Middle frontal gyrus (tissue), 1 donor: ENCODE measurements around the gene IL17RA.
"Not testable (repeated sequence)": the region's sequence is repeated elsewhere in the genome, so short reads cannot be mapped to it uniquely, and the experiment has no call there.

Experiments
- DNase-seq: peaks from one replicate; pipeline ENCODE4 v3.0.0-alpha.2; 2015; ENCODE audit warnings: low spot score; ENCODE audit errors: extremely low spot score

The IL17RA gene

DNA sequence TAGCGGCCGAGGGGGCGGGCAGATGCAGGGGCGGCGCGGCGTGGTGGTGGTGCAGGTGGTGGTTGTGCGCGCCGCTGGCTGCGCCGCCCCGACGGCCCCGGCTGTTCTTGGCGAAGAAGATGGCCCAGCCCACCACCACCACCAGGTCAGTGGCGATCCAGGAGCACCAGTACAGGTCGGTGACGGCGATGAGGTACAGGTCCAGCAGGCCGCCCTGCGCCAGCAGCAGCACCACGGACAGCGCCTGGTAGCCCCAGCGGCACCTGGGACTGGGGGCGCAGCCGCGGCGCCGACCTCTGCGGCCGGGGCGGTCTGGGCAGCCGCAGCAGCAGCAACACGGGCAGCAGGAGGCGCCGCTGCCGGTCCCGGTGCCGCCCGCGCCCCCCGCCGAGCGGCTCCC is 35.5 kb downstream of the IL17RA start:
- no peak for DNase-seq

DNA sequence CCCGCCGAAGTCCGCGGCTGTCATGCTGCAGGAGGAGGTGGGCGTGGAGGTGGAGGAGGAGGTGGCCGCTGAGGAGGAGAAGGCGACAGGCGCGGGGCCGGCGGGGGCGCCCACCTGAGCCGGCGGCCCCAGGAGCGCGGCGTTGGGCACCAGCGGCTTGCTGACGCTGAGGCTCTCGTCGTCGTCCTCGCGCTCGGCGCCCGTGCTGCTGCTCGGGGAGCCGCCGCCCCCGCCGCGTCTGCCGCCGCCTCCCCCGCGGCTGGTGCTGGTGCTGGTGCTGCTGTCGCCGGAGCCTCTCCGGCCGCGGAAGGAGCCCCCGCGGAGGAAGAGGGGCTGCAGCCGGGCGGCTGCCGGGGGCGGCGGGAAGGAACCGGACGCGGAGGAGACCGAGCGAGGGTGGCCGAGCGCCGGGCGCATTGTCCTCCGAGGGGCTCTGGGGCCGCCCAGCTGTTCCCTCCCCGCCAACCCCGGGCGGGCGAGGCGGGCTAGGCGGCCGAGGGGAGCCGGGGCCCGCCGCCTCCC is 36.0 kb downstream of the IL17RA start:
- no peak for DNase-seq

DNA sequence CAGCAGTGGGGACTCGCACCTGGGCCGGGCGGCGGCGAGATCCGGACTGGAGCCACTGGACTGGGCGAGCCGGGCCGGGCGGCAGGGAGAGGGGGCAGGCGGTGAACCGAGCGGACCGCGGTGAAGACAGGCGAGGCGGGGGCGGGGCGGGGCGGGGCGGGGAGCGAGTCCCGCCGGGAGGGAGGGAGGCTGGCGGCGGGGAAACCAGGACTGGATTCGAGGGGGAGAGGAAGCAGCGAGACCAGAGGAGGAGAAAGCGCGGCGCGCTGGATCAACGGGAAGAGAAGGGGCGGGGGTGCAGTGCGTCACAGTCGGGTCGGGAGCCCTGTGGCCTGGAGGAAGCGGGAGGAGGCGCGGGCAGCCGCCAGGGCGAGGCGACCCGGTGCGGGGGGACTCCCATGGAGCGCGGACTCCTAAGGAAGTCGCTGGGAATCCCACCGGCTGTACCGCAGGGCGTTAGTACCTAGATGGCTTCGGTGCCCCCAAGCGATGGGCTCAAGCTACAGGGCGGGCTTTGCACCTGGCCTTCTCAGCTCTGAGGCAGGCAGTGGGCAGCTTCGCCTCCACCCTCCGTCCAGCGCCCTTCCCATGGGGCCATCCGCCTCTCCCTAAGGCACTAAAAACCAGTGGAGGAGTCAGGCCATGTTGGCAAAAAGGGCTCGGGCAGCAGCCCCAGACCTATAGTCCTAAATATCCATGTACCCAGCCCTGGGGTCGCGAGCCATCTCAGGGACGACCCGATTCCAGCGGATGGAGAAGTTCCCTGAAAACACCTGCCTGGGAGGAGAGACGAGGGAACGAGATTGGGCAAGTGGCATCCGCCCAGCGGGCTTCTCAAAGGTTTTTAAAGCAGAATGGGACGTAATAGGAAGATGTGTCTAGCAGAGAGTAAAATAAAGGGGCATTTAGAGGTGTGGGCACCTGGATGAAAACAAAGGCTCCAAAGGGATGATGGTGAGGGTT is 36.7 kb downstream of the IL17RA start, which contains the start of gene TMEM121B:
TMEM121B (minus strand) TSS at position 128 of the 963 bp plus-strand sequence. CDS start 233 bp downstream, outside the sequence.
- no peak for DNase-seq

DNA sequence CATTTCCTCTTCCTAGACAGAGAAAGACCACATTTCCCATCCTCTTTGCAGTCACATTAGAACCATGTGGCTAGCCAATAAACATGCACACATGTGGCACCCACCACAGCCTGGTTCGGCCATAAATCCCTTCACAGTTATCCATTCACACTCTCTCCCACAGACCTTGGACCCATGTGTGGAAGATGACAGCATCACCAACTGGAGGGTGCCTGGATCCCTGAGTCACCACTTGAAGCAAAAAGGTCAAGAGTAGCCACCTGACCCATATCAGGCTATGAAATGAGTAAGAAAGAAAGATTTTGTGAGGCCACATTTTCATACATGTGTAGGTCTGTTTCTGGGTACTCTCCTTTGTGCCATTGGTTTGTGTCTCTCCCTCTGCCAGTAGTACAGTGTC is 45.4 kb downstream of the IL17RA start:
- no peak for DNase-seq

DNA sequence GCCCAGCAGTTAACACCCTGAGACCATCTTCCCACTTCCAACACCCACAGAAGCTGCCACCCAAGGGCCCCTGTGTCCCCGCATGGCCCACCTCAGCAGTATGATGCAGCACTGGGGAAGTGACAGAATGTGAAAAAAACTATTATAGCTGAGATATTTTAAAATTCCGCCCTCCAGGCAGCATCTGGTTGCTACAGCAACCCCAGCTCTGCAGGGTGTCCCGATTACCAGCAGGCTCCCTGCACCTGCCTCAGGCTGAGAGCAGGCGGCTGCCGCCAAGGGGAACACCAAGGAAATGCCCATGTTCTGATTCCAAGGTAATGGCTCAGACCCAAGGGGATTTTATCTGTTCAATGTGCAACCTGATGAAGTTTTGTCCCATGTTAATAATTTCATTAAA is 46.9 kb downstream of the IL17RA start:
- peak; percentile 35 for DNase-seq

DNA sequence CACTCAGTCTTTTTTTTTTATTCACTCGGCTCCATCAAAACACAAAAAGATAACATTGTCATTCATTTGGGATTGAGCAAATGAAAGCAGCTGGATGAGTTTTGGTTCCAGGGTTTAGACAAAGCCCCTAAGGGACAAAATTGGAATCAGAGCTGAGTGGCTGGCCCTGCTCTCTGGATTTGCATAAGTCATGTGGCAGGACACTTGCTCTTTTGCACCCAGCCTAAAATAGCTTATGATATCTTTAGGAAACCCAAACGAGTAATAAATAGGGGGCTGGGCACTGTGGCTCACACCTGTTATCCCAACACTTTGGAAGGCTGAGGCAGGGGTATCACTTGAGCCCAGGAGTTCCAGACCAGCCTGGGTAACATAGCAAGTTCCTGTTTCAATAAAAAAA is 47.3 kb downstream of the IL17RA start:
- DNase-seq = no peak

DNA sequence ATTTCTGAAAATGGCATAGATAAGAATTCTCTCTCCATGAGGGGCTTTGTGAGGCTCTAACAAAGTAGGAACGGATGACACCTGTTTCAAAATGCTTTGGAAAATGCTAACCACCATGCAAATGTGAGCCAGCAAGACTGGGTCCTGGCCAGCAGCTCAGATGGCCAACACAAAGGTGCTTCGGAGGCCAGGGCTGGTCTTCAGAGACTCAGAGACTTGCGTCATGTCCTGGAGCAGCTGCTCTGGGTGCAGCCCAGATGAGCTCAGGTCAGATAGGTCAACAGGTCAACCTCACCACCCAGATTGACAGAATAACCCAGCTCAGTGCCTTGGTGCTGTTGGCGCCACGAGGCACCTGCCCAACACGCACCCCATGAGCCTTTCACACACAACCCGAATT is 48.3 kb downstream of the IL17RA start:
- DNase-seq = no peak

DNA sequence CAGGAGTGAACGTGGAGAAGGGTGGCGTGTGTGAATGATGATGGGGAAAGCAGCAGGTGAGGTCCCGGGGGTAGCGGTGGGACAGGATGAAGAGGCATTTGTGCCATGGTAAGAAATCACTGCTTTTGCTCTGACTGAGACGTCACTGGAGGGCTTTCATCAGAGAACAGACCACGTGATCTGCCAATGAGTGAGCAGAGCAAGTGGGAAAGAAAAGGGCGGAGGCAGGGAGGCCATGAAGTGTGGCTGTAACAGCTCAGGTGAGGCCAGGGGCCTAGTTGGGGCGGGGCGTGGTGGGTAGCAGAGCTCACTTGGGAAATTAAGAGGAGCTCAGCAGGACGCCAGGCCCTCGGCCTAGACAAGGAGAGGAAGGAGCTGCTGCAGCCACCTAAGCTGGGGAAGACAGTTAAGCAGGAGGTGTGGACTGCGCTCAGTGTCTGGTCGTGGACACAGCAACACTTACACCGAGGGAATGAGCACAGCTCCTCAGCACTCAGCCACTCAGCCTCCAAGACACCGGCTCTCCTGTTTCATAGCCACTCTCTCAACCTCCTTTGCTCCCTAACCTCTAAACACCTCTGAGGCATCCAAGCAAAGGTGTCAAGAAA is 50.5 kb downstream of the IL17RA start:
- no peak for DNase-seq

DNA sequence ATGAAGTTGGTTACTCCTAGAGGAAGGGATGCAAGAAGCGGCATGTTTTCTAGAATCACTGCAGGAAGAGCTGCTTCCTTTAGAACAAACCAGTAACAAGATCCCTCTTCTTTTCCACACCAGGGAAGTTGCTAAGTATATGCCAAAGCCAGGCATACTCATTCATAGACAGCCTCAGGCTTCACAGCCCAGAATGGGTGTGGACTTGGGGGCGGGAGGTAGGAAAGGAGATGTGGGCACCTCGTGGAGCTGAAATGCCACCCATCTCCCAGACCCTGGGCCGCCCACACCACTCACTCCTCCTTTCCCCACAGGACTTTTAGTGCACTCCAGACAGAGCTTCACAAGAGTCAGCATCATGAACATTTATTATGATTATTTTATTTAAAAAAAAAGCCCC is 52.4 kb downstream of the IL17RA start:
- DNase-seq = no peak

DNA sequence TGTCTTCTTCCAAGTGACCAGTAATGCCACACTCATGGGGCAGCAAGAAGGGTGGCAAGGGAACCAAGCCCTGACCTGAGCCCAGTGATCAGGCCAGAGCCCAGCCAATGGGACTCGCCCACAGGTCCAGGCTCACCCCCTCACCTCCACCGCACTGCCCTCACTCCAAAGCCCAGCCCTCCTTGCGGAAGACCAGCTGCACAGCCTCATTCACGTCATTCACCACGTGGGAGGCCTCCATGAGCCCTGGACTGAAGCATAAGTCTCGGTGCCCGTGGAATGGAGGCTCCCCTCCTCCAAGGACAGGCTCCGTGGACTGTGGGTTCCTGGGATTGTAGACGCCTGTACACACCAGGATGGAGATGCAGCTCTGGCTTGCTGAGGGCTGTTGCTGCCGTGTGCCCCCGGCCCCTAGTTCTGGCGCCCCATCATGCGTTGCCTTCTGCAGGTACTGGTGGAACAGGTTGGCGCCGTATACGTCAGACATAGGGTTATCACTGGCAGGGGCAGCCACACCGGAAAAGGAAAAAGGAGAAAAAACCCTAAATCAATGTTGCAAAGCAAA is 53.1 kb downstream of the IL17RA start:
- DNase-seq = no peak

DNA sequence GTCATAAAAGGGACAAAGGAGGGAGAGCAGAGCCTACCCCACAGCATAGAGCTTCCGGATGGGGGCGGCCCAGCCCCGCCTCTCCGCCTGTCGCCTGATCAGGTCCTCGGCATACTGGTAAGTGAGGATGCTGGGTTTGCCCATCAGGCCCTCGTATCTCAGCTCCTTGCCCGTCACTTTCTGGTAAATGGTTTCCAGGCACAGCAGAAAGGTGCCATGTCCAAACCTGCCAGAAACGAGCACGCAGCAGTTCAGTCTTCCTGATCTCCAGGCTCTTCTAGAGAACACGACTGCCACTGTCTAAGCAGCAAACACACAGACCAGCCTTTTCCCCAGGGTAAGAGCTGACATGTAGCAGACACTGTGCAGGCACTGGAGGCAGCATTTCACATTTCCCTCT is 53.7 kb downstream of the IL17RA start:
- DNase-seq = no peak

DNA sequence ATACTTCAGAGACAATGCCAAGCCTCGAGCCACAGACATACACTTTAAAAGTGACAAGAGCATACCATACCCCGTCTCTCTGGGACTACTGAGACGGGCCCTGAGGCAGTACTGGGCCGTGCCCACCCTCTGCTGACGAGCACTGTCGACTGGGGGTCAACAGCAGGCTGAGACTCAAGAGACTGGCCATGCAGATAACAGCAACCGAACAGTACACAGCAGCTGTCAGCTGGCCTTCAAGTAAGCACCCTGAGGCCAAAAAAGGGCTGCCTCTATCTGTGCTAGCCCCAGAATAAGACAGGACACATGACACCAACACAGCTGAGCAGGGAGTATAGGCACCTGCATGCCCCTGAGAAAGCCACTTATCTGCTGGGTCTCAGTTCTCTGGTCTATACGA is 55.2 kb downstream of the IL17RA start:
- DNase-seq = no peak

DNA sequence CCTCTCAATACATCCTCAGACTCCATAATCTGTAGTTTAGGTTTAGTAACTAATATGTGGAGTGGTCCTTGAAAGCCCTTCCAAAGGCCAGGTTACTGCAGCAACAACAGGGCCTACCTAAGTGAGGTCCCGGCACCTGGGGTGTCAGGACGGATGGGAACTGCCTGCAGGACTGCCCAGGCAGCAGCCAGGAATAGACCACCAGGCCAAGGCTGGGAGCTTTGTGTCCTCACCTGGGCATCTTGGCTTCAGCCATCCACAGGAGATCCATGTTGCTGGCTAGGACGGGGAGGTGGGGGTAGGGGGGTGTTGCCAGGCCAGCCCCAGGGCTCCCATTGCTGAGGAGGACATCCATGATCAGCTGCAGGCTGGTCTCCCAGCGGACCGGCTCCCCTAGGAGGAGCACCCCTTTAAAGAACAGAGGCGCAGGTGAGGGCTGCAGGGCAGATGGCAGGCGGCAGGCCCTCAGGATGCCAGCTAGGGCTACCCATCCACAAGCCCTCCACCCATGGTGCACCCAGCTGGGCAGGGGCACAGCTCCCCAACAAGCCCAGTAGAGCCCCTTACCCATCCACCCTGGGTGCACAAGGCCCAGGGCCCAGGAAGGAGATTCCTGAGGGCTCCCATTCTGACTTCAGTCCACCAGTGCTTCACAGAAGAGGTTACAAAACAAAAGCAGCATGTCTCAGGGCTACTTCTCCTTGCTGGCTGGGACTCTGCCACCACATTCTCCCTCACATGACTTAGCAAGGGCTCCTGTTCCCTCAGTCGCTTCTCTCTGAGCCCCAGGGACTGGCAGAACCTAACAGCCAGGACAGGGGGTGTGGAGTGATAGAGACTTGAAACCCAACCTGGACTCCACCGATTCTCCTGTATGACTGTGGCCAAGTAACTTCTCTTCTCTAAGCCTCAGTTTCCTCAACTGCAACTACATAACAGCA is 56.3 kb downstream of the IL17RA start:
- no peak for DNase-seq

DNA sequence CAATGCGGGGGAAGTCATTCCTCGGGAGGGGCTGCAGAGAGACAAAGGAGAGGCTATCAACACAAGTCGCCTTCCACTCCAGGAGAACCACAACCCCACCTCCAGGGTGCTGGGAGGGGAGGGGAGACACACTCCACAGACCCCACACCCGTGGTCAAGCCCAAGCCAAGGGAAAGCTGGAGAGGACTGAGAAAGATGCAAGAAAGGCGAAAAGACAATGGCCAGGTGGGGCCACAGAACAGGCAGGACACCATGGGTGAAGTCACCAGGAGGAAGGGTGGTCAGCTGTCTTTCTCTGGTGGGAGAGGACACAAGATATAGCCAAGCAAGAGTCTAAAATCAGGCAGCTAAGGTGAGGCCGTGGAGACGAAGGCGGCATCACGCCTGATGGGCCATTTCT is 58.3 kb downstream of the IL17RA start:
- no peak for DNase-seq

DNA sequence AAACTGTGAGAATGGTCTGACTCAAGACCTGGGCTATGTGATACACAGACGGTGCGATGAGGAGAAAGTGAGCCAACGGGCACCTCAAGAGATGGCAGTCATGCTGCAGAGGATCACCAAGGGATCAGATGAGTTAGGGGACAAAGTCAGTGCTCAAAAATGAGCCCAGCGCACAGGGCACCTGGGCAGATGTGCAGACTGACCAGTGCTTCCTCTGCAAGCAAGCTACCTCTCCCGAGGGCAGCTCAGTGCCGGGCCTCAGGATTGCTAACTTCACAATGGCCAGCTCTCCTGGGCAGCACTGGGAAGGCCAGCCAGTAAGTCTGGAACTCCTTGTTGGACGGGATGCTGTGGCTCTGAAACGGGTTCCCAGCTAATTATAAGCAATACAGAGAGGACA is 59.0 kb downstream of the IL17RA start:
- DNase-seq = no peak

DNA sequence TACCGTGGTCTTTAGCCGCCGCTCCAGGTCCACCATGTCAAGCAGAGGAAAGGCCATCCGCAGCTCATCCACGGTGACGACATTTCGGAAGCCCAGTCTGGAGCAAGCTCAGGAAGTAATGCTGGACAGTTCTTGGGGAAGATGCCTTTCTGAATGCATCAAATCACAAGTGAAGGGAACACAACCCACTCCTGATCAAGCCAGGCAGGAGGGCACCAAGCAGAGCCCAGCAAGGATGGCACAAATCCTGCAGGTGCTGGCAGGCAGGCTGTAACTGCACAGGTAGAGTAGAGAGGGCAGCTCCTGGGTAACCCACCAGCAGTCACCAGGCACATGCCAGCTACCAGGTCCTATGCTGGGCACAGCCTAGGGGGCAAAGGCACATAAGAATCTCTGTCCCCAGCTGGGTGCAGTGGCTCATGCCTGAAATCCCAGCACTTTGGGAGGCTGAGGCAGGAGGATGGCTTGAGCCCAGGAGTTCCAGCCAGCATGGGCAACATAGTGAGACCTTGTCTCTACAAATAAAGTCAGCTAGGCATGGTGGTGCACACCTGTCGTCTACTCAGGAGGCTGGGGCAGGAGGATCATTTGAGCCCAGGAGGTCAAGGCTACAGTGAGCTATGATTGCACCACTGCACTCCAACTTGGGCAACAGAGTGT is 60.4 kb downstream of the IL17RA start:
- DNase-seq = no peak

DNA sequence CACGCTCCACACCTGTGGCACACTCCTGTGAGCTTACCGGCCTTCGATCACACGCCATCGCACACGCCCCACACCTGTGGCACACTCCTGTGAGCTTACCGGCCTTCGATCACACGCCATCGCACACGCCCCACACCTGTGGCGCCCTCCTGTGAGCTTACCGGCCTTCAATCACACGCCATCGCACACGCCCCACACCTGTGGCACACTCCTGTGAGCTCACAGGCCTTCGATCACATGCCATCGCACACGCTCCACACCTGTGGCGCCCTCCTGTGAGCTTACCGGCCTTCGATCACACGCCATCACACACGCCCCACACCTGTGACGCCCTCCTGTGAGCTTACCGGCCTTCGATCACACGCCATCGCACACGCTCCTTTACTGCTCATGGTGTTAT is 62.7 kb downstream of the IL17RA start:
- DNase-seq = not testable (repeated sequence)

DNA sequence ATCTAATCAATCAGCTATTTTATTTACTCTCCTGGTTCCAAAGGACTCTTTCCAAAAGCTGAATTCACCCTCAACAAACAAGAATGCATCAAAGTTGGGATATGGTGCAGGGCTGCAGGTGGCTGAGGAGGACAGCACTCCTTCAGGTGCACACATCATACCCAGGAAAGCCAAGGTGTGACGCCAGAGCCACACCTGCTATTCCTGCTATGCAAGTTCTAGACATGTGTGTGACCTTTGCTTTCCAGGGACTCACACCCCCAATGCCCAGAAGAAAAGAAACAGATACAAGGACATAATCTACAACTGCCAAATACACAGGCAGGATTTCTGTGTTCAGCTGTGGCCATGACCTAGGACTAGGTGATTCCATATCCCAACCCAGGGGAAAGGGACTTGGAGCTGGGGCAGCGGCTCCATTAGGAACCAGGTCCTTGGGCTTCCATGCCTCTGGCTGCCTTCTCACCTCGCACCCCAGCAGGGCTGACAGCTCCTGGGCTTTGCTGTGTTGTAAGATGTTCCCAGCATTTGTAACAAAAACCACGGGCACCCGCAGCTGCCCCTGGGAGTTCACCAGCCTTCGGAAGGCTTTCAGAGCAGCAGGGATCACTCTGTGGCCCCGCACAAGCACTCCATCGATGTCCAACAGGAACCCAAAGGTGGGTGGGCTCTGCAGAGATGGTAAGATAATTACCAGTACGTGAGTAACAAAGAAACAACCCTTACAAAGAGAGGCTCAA is 64.4 kb downstream of the IL17RA start:
- no peak for DNase-seq

DNA sequence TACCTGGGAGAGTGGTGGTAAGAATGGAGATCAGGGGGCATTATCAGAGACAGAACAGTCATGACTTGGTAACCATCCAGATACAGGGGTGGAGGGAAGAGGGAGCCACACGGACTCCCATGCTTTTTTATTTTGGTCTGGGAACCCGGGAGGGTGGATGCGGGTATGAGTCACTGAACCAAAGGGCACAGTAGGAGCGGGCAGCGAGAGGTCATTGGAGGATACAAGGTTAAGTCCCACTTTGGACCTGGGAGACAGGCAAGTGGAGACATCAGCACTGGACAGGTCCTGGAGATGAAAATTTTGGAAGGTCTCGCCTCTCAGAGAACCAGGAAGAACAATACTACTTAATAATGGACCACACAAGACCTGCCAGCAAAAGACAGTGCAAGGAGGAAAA is 67.5 kb downstream of the IL17RA start:
- DNase-seq = no peak

DNA sequence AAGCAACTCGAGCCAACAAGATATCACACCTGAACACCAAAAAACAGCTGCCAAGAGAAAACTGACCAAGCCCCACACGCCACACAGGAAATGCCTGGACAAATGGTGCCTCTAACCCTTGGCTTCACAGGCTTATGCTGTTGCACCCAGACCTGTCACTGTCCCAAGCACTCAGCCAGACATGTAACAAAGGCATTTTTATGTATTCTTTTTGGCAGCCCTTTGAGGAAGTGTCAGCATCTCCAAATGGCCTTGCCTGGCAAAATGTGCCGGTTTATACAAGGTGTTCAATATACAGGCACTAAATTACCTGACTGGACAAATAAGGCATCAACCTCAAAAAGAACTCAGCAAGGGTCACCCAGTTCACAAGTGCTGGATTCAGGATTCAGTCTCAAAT is 68.2 kb downstream of the IL17RA start:
- DNase-seq = no peak
